Measurements from ENCODE around the gene TM7SF3. TPM values are rescaled to one million over a fixed set of nuclear protein-coding genes. Genes with fewer than 3 reads are reported as not detected.
"Not testable (repeated sequence)": the region's sequence is repeated elsewhere in the genome, so short reads cannot be mapped to it uniquely, and the experiment has no call there.

TM7SF3 gene
- total RNA-seq, 1 donor from 2014 or later, result 80.0 TPM

DNA sequence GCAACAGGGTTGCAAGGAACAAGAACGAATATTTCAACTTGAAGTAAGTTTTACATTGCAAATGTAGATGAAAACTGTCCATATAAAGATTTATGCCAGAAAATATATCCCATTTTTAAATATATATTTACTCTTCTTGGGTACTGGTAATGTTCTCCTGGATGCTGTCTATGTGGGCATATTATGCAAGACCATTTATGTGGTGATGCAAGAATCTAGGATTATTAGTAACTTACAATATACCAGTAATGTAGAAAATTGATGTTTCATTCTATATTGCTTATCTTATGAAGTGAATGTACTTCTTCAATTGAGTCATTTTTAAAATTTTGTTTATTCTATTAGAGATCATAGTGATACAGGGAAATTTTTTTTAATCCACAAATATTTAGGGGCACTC lies 50.8 kb downstream of the TM7SF3 start:
- H3K4me1 ChIP-seq, result no peaks in the 10 kb centered on the region
- H3K79me2 ChIP-seq (ENCODE audit: low read depth), result no peaks in the 10 kb centered on the region
- H3K4me3 ChIP-seq, result no peak overlapping the region
- no peak overlapping the region for H3K4me2 ChIP-seq
- H3K36me3 Mint-ChIP-seq, result peaks cover 9% of the 10 kb centered on the region
- no peak overlapping the region for H3K9ac ChIP-seq
- no peaks in the 10 kb centered on the region for H3K4me1 Mint-ChIP-seq
- H4K20me1 ChIP-seq (ENCODE audit: low read depth), result no peaks in the 10 kb centered on the region
- no peak overlapping the region for H3K27ac ChIP-seq
- no peaks in the 10 kb centered on the region for H3K27me3 ChIP-seq
- no peaks in the 10 kb centered on the region for H3K9me3 Mint-ChIP-seq
- H3K36me3 ChIP-seq, result peaks cover 11% of the 10 kb centered on the region
- H3K4me3 Mint-ChIP-seq, result no peak overlapping the region
- no peak for DNase-seq (ENCODE audit: low spot score)
- no peaks in the 10 kb centered on the region for H3K27me3 Mint-ChIP-seq (ENCODE audit: insufficient read depth, low read depth)
- H3K27ac Mint-ChIP-seq, result no peak overlapping the region
- H3K9me3 ChIP-seq (ENCODE audit: low read depth), result no peaks in the 10 kb centered on the region
- no peak overlapping the region for H2AFZ ChIP-seq (replicated peaks)
- TF ChIP-seq EZH2phosphoT487 (IDR thresholded peaks at IDR 0.05) (no peak), EZH2 (IDR thresholded peaks at IDR 0.05) (no peak)
- TF ChIP-seq, protein P1, sequence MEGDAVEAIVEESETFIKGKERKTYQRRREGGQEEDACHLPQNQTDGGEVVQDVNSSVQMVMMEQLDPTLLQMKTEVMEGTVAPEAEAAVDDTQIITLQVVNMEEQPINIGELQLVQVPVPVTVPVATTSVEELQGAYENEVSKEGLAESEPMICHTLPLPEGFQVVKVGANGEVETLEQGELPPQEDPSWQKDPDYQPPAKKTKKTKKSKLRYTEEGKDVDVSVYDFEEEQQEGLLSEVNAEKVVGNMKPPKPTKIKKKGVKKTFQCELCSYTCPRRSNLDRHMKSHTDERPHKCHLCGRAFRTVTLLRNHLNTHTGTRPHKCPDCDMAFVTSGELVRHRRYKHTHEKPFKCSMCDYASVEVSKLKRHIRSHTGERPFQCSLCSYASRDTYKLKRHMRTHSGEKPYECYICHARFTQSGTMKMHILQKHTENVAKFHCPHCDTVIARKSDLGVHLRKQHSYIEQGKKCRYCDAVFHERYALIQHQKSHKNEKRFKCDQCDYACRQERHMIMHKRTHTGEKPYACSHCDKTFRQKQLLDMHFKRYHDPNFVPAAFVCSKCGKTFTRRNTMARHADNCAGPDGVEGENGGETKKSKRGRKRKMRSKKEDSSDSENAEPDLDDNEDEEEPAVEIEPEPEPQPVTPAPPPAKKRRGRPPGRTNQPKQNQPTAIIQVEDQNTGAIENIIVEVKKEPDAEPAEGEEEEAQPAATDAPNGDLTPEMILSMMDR (IDR thresholded peaks at IDR 0.05), result no peak
- H3F3A ChIP-seq (ENCODE audit: low read depth), result no peaks in the 10 kb centered on the region

DNA sequence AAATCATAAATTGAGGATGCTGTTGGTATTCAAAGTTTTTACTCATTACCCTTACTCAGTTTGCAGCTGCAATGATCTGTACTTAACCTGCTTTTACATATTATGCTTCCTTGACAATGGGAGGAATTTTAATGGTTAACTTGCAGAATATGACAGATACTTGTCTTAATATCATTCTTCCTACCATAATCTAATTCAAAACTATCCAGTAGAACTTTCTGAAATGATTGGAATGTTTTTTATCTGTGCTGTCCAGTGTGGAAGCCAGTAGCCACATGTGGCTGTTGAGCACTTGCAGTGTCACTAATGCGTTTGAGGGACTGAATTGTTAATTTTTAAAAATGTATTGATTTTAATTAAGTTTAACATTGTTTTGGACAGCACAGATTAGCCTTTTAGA lies 52.4 kb downstream of the TM7SF3 start:
- TF ChIP-seq EZH2 (IDR thresholded peaks at IDR 0.05) (no peak), EZH2phosphoT487 (IDR thresholded peaks at IDR 0.05) (no peak)
- TF ChIP-seq, protein P1 (IDR thresholded peaks at IDR 0.05), result no peak
- Mint-ChIP-seq H3K4me1 (no peaks in the 10 kb centered on the region), H3K36me3 (peaks cover 9% of the 10 kb centered on the region), H3K27me3 (ENCODE audit: insufficient read depth, low read depth) (no peaks in the 10 kb centered on the region), H3K9me3 (no peaks in the 10 kb centered on the region), H3K27ac (no peak overlapping the region), H3K4me3 (no peak overlapping the region)
- Histone ChIP-seq H3K79me2 (ENCODE audit: low read depth) (no peaks in the 10 kb centered on the region), H3K4me3 (no peak overlapping the region), H3F3A (ENCODE audit: low read depth) (no peaks in the 10 kb centered on the region), H3K4me1 (no peaks in the 10 kb centered on the region), H2AFZ (replicated peaks) (no peak overlapping the region), H3K9me3 (ENCODE audit: low read depth) (no peaks in the 10 kb centered on the region), H3K36me3 (peaks cover 15% of the 10 kb centered on the region), H4K20me1 (ENCODE audit: low read depth) (no peaks in the 10 kb centered on the region), H3K27ac (no peak overlapping the region), H3K9ac (no peak overlapping the region), H3K27me3 (no peaks in the 10 kb centered on the region), H3K4me2 (no peak overlapping the region)
- DNase-seq (ENCODE audit: low spot score), result no peak

DNA sequence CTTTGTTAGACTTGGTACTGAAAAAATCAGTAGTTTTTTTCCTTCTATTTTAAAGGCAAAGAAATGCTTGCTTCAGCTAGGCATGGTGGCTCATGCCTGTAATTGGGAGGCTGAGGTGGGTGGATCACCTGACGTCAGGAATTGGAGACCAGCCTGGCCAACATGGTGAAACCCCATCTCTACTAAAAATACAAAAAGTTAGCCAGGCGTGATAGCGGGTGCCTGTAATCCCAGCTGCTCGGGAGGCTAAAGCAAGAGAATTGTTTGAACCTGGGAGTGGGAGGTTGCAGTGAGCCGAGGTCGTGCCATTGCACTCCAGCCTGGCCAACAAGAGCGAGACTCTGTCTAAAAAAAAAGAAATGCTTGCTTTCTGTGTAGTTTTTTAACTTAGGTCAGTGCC lies 52.8 kb downstream of the TM7SF3 start:
- not testable (repeated sequence) for H4K20me1 ChIP-seq (ENCODE audit: low read depth); H3K4me1 ChIP-seq; H3K27me3 Mint-ChIP-seq (ENCODE audit: insufficient read depth, low read depth); H2AFZ ChIP-seq (replicated peaks); H3K9me3 ChIP-seq (ENCODE audit: low read depth); H3K9ac ChIP-seq; H3K4me3 ChIP-seq; H3K27ac Mint-ChIP-seq; H3K9me3 Mint-ChIP-seq; H3K27me3 ChIP-seq; H3K4me3 Mint-ChIP-seq; DNase-seq (ENCODE audit: low spot score); H3K4me2 ChIP-seq; H3K79me2 ChIP-seq (ENCODE audit: low read depth); H3F3A ChIP-seq (ENCODE audit: low read depth); H3K4me1 Mint-ChIP-seq; H3K27ac ChIP-seq
- peaks cover 12% of the 10 kb centered on the region for H3K36me3 Mint-ChIP-seq
- H3K36me3 ChIP-seq, result peaks cover 15% of the 10 kb centered on the region

DNA sequence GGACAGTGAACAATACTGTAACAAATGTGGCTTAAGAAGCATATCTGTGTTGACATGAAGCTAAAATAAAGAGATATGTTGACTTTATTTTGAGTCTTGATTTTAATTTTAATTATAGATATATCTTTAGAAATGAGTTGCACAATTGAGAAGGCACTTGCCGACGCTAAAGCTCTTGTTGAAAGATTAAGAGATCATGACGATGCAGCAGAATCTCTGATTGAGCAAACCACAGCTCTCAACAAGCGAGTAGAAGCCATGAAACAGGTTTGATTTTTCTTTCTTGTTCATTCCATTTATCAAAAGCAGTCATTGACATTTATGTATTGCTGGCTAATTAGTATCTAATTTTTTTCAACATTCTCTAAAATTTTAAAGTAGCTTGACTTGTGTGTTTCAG lies 60.2 kb downstream of the TM7SF3 start:
- no peaks in the 10 kb centered on the region for H3F3A ChIP-seq (ENCODE audit: low read depth)
- TF ChIP-seq, protein P1 (IDR thresholded peaks at IDR 0.05), result no peak
- no peaks in the 10 kb centered on the region for H3K4me1 ChIP-seq
- Mint-ChIP-seq H3K9me3 (peaks cover 11% of the 10 kb centered on the region), H3K27ac (no peak overlapping the region), H3K36me3 (peaks cover 23% of the 10 kb centered on the region), H3K27me3 (ENCODE audit: insufficient read depth, low read depth) (no peaks in the 10 kb centered on the region), H3K4me1 (no peaks in the 10 kb centered on the region), H3K4me3 (no peak overlapping the region)
- peaks cover 53% of the 10 kb centered on the region for H3K79me2 ChIP-seq (ENCODE audit: low read depth)
- no peak overlapping the region for H3K4me3 ChIP-seq
- H4K20me1 ChIP-seq (ENCODE audit: low read depth), result peaks cover 3% of the 10 kb centered on the region
- H3K27me3 ChIP-seq, result no peaks in the 10 kb centered on the region
- no peak overlapping the region for H2AFZ ChIP-seq (replicated peaks)
- peaks cover 8% of the 10 kb centered on the region for H3K36me3 ChIP-seq
- DNase-seq (ENCODE audit: low spot score), result no peak
- no peak overlapping the region for H3K4me2 ChIP-seq
- no peak overlapping the region for H3K27ac ChIP-seq
- no peaks in the 10 kb centered on the region for H3K9me3 ChIP-seq (ENCODE audit: low read depth)
- H3K9ac ChIP-seq, result no peak overlapping the region
